ENCODE results near the gene SMYD3. TPM values are rescaled to one million over a fixed set of nuclear protein-coding genes. Genes with fewer than 3 reads are reported as not detected.

SMYD3 gene
- total RNA-seq, 1 experiment from 2014 or later = 29.6 TPM

DNA sequence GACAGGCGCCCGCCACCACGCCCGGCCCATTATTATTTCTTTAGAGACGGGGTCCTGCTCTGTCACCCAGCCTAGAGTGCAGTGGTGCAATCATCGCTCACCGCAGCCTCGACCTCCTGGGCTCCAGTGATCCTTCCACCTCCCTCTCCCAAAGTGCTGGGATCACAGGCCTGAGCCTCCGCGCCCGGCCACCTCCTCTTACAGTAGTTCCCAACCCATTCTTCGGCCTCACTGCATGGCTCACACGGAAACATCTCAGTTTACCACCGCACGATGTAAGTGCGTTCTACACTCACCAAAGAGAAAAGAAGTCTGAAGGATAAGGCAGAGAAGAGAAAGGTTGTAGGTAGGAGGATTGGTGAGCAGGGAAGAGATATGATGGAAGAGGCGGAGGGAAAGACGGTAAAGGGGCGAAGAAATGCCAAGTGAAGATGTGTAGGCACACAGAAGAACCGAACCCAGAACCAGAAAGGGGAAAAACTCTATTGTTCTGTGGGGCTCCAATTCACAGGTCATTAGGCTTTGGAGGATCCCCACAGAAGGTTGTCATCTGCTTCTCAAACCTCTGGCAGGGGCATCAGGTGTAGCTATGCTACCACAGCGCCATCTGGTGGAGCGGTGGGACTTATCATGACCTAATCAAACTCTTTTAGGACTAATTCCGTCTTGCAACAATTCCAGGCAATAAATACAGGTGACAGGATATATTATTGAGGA is 504.2 kb downstream of the SMYD3 start:
- intact Hi-C loops (cut with micrococcal nuclease; ENCODE audit: unreplicated experiment) = loop anchor here (1.0 kb wide), 1 partner anchor 924 kb away; no protein-coding TSS in a partner anchor
- H3K79me2 ChIP-seq (ENCODE audit: low read depth) = no peaks in the 10 kb centered on the region
- BruUV-seq (replicated peaks) = no TSS peak
- peak in 1 of 2 experiments; percentile 71 for DNase-seq
- no peaks in the 10 kb centered on the region for H3F3A ChIP-seq (ENCODE audit: insufficient read depth, low read depth)
- H4K20me1 ChIP-seq (ENCODE audit: insufficient read depth) = no peaks in the 10 kb centered on the region
- no peaks in the 10 kb centered on the region for H3K36me3 ChIP-seq (ENCODE audit: low read depth)
- no peaks in the 10 kb centered on the region for H3K9me3 ChIP-seq (ENCODE audit: insufficient read depth, low read depth)
- no peaks in the 10 kb centered on the region for H3K9me2 ChIP-seq (ENCODE audit: insufficient read depth)
- ChIA-PET CTCF (interaction anchor here (0.6 kb wide), 1 partner anchor 116 kb away, joined by 6 read pairs; no protein-coding TSS in a partner anchor), POLR2A (ENCODE audit: unreplicated experiment) (no interaction called here)
- H3K4me2 ChIP-seq = no peak overlapping the region
- no peaks in the 10 kb centered on the region for H3K27me3 ChIP-seq (ENCODE audit: insufficient read depth, low read depth)
- H3K4me3 ChIP-seq = no peak overlapping the region
- no peaks in the 10 kb centered on the region; the same call in 1 of the 2 replicates for H3K4me1 ChIP-seq (replicated peaks; ENCODE audit: insufficient read depth)
- H3K27ac ChIP-seq = no peak overlapping the region
- TF ChIP-seq EZH2 (IDR thresholded peaks at IDR 0.05; ENCODE audit: low read depth) (no peak), CTCF (conservative IDR thresholded peaks at IDR 0.05) (peak; percentile 83)
- H2AFZ ChIP-seq = no peak overlapping the region

- H3K4me1 ChIP-seq (replicated peaks; ENCODE audit: insufficient read depth) = no peaks in the 10 kb centered on the region; the same call in 1 of the 2 replicates
- BruUV-seq (replicated peaks) = no TSS peak
- intact Hi-C loops (cut with micrococcal nuclease; ENCODE audit: unreplicated experiment) = no loop called here
- H3K4me2 ChIP-seq = no peak overlapping the region
- ChIA-PET CTCF (interaction anchor here (0.6 kb wide), 1 partner anchor 845 kb away, joined by 5 read pairs; no protein-coding TSS in a partner anchor), POLR2A (ENCODE audit: unreplicated experiment) (no interaction called here)
- no peak for TF ChIP-seq EZH2 (IDR thresholded peaks at IDR 0.05; ENCODE audit: low read depth)
- no peak for TF ChIP-seq CTCF (conservative IDR thresholded peaks at IDR 0.05)
- H3F3A ChIP-seq (ENCODE audit: insufficient read depth, low read depth) = no peaks in the 10 kb centered on the region
- no peaks in the 10 kb centered on the region for H3K27me3 ChIP-seq (ENCODE audit: insufficient read depth, low read depth)
- H3K36me3 ChIP-seq (ENCODE audit: low read depth) = no peaks in the 10 kb centered on the region
- H4K20me1 ChIP-seq (ENCODE audit: insufficient read depth) = no peaks in the 10 kb centered on the region
- H3K4me3 ChIP-seq = no peak overlapping the region
- no peak overlapping the region for H3K27ac ChIP-seq
- H3K9me3 ChIP-seq (ENCODE audit: insufficient read depth, low read depth) = no peaks in the 10 kb centered on the region
- no peaks in the 10 kb centered on the region for H3K79me2 ChIP-seq (ENCODE audit: low read depth)
- no peak overlapping the region for H2AFZ ChIP-seq
- H3K9me2 ChIP-seq (ENCODE audit: insufficient read depth) = no peaks in the 10 kb centered on the region
- DNase-seq = no peak
Observed at GRCh38 chr1:246001837-246002230, 505.2 kb downstream of the SMYD3 start.

- H3K9me3 ChIP-seq (ENCODE audit: insufficient read depth, low read depth) = no peaks in the 10 kb centered on the region
- no peaks in the 10 kb centered on the region; the same call in 1 of the 2 replicates for H3K4me1 ChIP-seq (replicated peaks; ENCODE audit: insufficient read depth)
- DNase-seq = no peak
- intact Hi-C loops (cut with micrococcal nuclease; ENCODE audit: unreplicated experiment) = no loop called here
- no peak overlapping the region for H3K4me2 ChIP-seq
- no peak overlapping the region for H3K4me3 ChIP-seq
- no peaks in the 10 kb centered on the region for H3K27me3 ChIP-seq (ENCODE audit: insufficient read depth, low read depth)
- BruUV-seq (replicated peaks) = no TSS peak
- no peak for TF ChIP-seq EZH2 (IDR thresholded peaks at IDR 0.05; ENCODE audit: low read depth)
- TF ChIP-seq CTCF (conservative IDR thresholded peaks at IDR 0.05) = no peak
- no peaks in the 10 kb centered on the region for H3K36me3 ChIP-seq (ENCODE audit: low read depth)
- CTCF ChIA-PET = interaction anchor here (0.6 kb wide), 1 partner anchor 844 kb away, joined by 5 read pairs; no protein-coding TSS in a partner anchor
- no peak overlapping the region for H3K27ac ChIP-seq
- H3K9me2 ChIP-seq (ENCODE audit: insufficient read depth) = no peaks in the 10 kb centered on the region
- no peaks in the 10 kb centered on the region for H4K20me1 ChIP-seq (ENCODE audit: insufficient read depth)
- no peaks in the 10 kb centered on the region for H3F3A ChIP-seq (ENCODE audit: insufficient read depth, low read depth)
- POLR2A ChIA-PET (ENCODE audit: unreplicated experiment) = no interaction called here
- H2AFZ ChIP-seq = no peak overlapping the region
- no peaks in the 10 kb centered on the region for H3K79me2 ChIP-seq (ENCODE audit: low read depth)
Observed at GRCh38 chr1:246001142-246001836, 505.8 kb downstream of the SMYD3 start.
